GM12875 (cell line): Measurements from ENCODE around the gene SPDYE16.
"Not testable (repeated sequence)": the region's sequence is repeated elsewhere in the genome, so short reads cannot be mapped to it uniquely, and the experiment has no call there.

Experiments used
- H3K4me3 ChIP-seq: one replicate; pipeline ENCODE4 v1.5.1; 2011; ENCODE audit warnings: low read depth, low read length, control low read depth
- CTCF ChIP-seq: IDR thresholded peaks from 2 replicates; pipeline ENCODE4 v1.5.1; 2011; ENCODE audit warnings: low read depth, mild to moderate bottlenecking, control low read depth, inconsistent platforms, low read length, moderate library complexity, borderline replicate concordance; ENCODE audit not compliant: insufficient read depth

The SPDYE16 gene

DNA sequence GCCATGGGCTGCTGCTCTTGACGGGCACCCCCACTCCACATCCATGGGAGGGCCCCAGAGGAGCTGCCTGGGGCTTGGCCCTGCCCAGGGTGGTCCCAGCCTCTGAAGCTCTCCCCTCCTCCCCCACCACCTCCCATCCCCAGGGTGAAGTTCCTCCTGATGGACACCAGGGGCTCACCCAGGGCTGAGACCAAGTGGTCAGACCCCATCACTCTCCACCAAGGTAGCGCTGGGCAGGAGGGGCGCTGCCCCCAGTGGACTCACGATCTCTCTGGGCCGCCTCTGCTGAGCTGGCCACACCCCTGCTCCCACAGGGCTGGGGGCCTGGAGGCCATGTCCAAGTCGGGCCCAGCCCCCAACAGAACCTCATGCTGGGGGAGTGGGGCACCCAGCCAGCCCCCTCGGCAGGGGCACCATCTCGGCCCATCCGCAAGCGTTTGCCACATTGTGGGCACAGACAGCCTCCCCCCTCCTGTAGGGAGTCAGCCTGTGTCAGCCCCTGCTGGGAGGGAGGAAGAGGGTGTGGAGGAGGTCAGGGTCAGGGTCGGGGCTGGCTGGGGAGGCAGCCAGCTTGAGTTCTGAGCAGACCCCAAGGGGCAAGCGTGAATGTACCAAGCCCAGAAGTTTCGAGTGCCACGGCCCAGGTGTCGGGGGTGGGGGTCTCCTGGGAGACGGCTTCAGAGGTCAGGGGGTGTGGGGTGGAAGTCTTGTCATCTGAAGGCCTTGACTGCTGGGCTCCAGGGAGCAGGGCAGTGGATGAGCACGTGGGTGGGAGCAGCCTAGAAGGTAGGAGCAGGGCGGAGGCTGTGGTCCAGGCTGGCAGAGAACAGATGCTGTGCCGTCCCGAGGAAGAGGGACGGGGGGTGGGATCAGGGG lies 29.9 kb downstream of the SPDYE16 start:
- peak; percentile 19; the same call in 1 of the 2 replicates for TF ChIP-seq CTCF
- H3K4me3 ChIP-seq = no peak overlapping the region

DNA sequence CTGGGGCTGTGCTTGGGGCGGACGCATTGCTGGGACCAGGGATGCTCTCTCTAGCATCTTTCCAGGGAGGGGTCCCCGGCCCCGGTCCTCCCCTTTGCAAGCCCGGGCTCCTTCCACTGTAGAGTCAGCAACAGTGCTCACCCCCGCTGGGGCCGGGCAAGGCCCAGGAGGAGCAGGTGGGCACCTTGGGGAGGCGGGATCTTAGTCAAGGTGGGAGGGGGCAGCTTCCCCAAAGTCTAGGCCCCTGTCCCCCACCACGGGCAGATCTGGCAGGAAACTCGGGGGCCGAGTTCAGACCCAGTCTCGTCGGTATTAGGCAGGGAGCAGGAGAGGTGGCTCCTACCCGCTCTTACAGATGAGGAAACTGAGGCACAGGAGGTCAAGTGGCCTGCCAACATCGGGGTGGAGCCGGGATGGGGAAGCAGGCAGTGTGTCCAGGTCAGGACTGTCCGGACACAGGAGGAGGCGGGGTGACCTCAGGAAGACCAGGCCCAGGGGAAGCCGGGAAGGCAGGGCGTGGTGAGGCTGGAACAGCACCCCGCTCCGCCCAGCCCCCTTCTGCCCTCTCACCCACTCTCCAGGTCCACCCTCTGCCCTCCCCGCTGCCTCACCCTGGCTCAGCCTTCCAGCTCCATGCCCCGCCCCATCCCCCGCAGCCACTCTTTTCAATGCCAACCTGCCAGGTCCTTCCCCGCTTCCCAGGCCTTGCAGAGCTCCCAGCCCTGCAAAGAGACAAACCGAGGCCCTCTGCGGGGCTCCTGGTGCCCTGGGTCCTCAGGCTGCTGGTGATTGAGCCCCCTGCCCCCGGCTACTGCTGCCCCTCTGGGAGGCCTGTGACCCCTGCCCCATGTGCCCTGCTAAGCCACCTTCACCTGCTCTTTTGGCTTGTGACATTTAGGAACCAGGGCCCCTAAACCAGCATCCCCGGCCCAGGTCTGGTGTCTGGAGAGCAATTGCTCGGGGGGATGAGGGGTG lies 30.9 kb downstream of the SPDYE16 start:
- H3K4me3 ChIP-seq = not testable (repeated sequence)

GRCh38 chr7:76511200-76511910 lies 31.7 kb downstream of the SPDYE16 start:
- not testable (repeated sequence) for H3K4me3 ChIP-seq

GRCh38 chr7:76509931-76510877 lies 32.9 kb downstream of the SPDYE16 start, which contains the start of gene UPK3B:
Gene UPK3B (plus strand): TSS chr7:76510552. CDS start chr7:76510653, 101 bp downstream.
- no peak within 1 kb of the TSS for H3K4me3 ChIP-seq
- TF ChIP-seq CTCF = no peak

DNA sequence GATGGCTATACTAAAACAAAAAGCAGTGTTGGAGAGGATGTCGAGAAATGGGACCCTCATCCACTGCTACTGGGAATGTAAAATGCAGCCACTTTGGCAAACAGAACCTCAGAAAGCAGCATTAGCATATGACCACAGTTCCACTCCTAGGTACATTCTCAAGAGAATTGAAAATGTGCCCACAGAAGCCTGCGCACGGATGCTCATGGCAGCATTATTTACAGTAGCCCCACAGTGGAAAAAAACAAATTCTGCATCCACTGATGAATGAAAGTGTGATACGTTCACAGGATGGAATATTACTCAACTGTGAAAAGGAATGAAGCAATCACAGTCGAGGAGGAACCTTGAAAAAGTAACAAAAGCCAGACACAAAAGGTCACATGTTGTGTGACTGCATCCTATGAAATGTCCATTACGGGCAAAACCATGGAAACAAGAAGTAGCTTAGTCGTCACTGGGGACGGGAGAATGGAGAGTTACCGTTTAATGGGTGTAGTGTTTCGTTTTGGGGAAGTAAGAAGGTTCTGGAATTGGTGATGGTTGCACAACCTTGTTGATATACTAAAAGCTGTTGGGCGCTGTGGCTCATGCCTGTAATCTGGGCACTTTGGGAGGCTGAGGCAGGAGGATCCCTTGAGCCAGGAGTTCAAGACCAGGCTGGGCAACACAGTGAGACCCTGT lies 35.2 kb downstream of the SPDYE16 start:
- no peak for TF ChIP-seq CTCF
- no peak overlapping the region for H3K4me3 ChIP-seq

- not testable (repeated sequence) for H3K4me3 ChIP-seq
Measured at GRCh38 chr7:76506643-76507042, 36.5 kb downstream of the SPDYE16 start.

DNA sequence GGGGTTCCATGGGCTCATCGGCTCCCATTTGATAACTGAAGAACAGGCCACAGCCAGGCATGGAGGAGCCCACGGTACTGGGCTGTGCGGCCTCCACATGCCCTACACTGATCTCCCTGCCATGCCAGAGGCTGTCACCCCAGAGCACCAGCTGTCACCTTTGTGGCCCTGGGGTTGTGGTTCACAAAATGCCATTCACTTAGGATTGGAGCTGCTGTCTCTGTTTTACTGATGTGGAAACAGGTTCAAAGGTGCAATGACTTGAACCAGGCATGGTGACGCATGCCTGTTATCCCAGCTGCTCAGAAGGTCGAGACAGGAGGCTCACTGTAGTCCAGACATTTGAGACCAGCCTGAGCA lies 37.0 kb downstream of the SPDYE16 start:
- no peak for TF ChIP-seq CTCF
- H3K4me3 ChIP-seq = no peak overlapping the region
